ENCODE results near the gene KASH5. TPM values are rescaled to one million over a fixed set of nuclear protein-coding genes. Genes with fewer than 3 reads are reported as not detected.

Gene KASH5
- total and polyA plus RNA-seq, 2 donors (not counting 1 experiment from before 2014, with no cell fraction given) = 0.67 to 0.74 TPM

- Mint-ChIP-seq H3K27me3 (peaks cover 79% of the 10 kb centered on the region), H3K4me3 (no peak overlapping the region), H3K4me1 (peaks cover 42% of the 10 kb centered on the region), H3K9me3 (ENCODE audit: insufficient read depth) (no peaks in the 10 kb centered on the region), H3K27ac (no peak overlapping the region)
- Histone ChIP-seq H3K27me3 (replicated peaks in 1 of 4; ENCODE audit: control extremely low read depth in 1 of 4, control insufficient read depth in 3 of 4, insufficient read depth in 4 of 4, low read length in 3 of 4) (peaks cover 2 to 98% (median 71%) of the 10 kb centered on the region in 4 experiments), H3K4me1 (ENCODE audit: control insufficient read depth in 2 of 2, insufficient read depth in 2 of 2, low read length in 2 of 2) (peaks cover 39 to 40% of the 10 kb centered on the region in 2 donors), H4K20me1 (ENCODE audit: control insufficient read depth, insufficient read depth, low read length, poor library complexity, severe bottlenecking) (no peaks in the 10 kb centered on the region), H2AFZ (ENCODE audit: insufficient read depth, low read depth, low read length, poor library complexity, severe bottlenecking) (no peak overlapping the region), H3K4me3 (ENCODE audit: control extremely low read depth in 1 of 5, extremely low read depth in 1 of 5, insufficient read depth in 1 of 5, low read depth in 2 of 5, low read length in 4 of 5) (no peak overlapping the region), H3K27ac (ENCODE audit: low read length in 2 of 2) (no peak overlapping the region), H3K36me3 (replicated peaks in 1 of 2; ENCODE audit: control extremely low read depth in 1 of 2, control insufficient read depth in 1 of 2, extremely low read depth in 1 of 2, insufficient read depth in 2 of 2, low read length in 1 of 2) (no peaks in the 10 kb centered on the region), H3K9me3 (ENCODE audit: control extremely low read depth in 1 of 3, control insufficient read depth in 2 of 3, insufficient read depth in 1 of 3, low read length in 2 of 3) (peaks cover 0 to 55% (median 4%) of the 10 kb centered on the region in 3 donors), H3K4me2 (replicated peaks; ENCODE audit: low read depth, low read length, poor library complexity, severe bottlenecking) (no peak overlapping the region), H3K79me2 (ENCODE audit: control insufficient read depth, insufficient read depth, low read length) (no peaks in the 10 kb centered on the region), H3K9ac (ENCODE audit: low read length) (no peak overlapping the region)
- no peak for DNase-seq
- ChIA-PET POLR2A (interaction anchor here (0.5 to 1.0 kb wide), 3 partner anchors 109 to 360 kb away, joined by 3 to 8 read pairs (median 4); no protein-coding TSS in a partner anchor), CTCF (interaction anchor here (0.5 to 1.5 kb wide), 4 partner anchors 9 to 44 kb away, joined by 3 to 5 read pairs (median 3); partner anchors contain the start of genes GFY and PIH1D1)
- TF ChIP-seq EZH2 (IDR thresholded peaks at IDR 0.05; ENCODE audit: borderline replicate concordance, insufficient read depth, low read depth, low read length, poor library complexity, severe bottlenecking) (no peak), CTCF (IDR thresholded peaks at IDR 0.05) (no peak)
- intact Hi-C loops (cut with micrococcal nuclease) = no loop called here
- WGBS (ENCODE audit: insufficient coverage) = 97% methylated on average over 8 of the region's 10 CpGs
- no peak for ATAC-seq (ENCODE audit: low read depth)
Measured at GRCh38 chr19:49435670-49436069, 47.6 kb downstream of the KASH5 start.

- DNase-seq (peak; percentile 73), ATAC-seq (ENCODE audit: low read depth) (peak; percentile 32)
- H3K36me3 ChIP-seq (replicated peaks in 1 of 2; ENCODE audit: control extremely low read depth in 1 of 2, control insufficient read depth in 1 of 2, extremely low read depth in 1 of 2, insufficient read depth in 2 of 2, low read length in 1 of 2) = no peaks in the 10 kb centered on the region
- H3K27ac ChIP-seq (ENCODE audit: low read length in 2 of 2) = no peak overlapping the region
- H3K9ac ChIP-seq (ENCODE audit: low read length) = no peak overlapping the region
- H3K4me2 ChIP-seq (replicated peaks; ENCODE audit: low read depth, low read length, poor library complexity, severe bottlenecking) = peak overlapping the region; percentile 24
- ChIA-PET POLR2A (interaction anchor here (1.0 kb wide), 1 partner anchor 110 kb away, joined by 3 read pairs; no protein-coding TSS in a partner anchor), CTCF (interaction anchor here (1.2 to 1.5 kb wide), 3 partner anchors 11 to 45 kb away, joined by 3 to 5 read pairs (median 3); partner anchors contain the start of genes GFY and PIH1D1)
- 19% methylated on average over 40 of the region's 42 CpGs for WGBS (ENCODE audit: insufficient coverage)
- TF ChIP-seq CTCF (IDR thresholded peaks at IDR 0.05) (no peak), EZH2 (IDR thresholded peaks at IDR 0.05; ENCODE audit: borderline replicate concordance, insufficient read depth, low read depth, low read length, poor library complexity, severe bottlenecking) (no peak)
- Mint-ChIP-seq H3K4me3 (no peak overlapping the region), H3K27me3 (peaks cover 81% of the 10 kb centered on the region), H3K4me1 (peaks cover 42% of the 10 kb centered on the region), H3K27ac (no peak overlapping the region), H3K9me3 (ENCODE audit: insufficient read depth) (no peaks in the 10 kb centered on the region)
- intact Hi-C loops (cut with micrococcal nuclease) = no loop called here
- no peak overlapping the region for H2AFZ ChIP-seq (ENCODE audit: insufficient read depth, low read depth, low read length, poor library complexity, severe bottlenecking)
- no peaks in the 10 kb centered on the region for H4K20me1 ChIP-seq (ENCODE audit: control insufficient read depth, insufficient read depth, low read length, poor library complexity, severe bottlenecking)
- H3K79me2 ChIP-seq (ENCODE audit: control insufficient read depth, insufficient read depth, low read length) = no peaks in the 10 kb centered on the region
- H3K4me1 ChIP-seq (ENCODE audit: control insufficient read depth in 2 of 2, insufficient read depth in 2 of 2, low read length in 2 of 2) = peaks cover 43 to 44% of the 10 kb centered on the region in 2 donors
- no peak overlapping the region for H3K4me3 ChIP-seq (ENCODE audit: control extremely low read depth in 1 of 5, extremely low read depth in 1 of 5, insufficient read depth in 1 of 5, low read depth in 2 of 5, low read length in 4 of 5)
- peaks cover 2 to 97% (median 70%) of the 10 kb centered on the region in 4 experiments for H3K27me3 ChIP-seq (replicated peaks in 1 of 4; ENCODE audit: control extremely low read depth in 1 of 4, control insufficient read depth in 3 of 4, insufficient read depth in 4 of 4, low read length in 3 of 4)
- peaks cover 0 to 52% (median 4%) of the 10 kb centered on the region in 3 donors for H3K9me3 ChIP-seq (ENCODE audit: control extremely low read depth in 1 of 3, control insufficient read depth in 2 of 3, insufficient read depth in 1 of 3, low read length in 2 of 3)
Measured at GRCh38 chr19:49436381-49437017, 48.5 kb downstream of the KASH5 start.

Measured in B cell (primary cell).